PC-9 (cell line): ENCODE measurements around the gene DLGAP1. TPM values are rescaled to one million over a fixed set of nuclear protein-coding genes. Genes with fewer than 3 reads are reported as not detected.

Source experiments
- BruUV-seq: library from RNA; stranded (reverse); fragments of 400-500 nt; replicated peaks from 2 replicates; lab custom pipeline; 2021; lab: Mats Ljungman, UMichigan
- CTCF ChIA-PET: fragments of 300-600 bp; sonication (Branson Sonifier 250); formaldehyde crosslinking; loops from one replicate; lab custom pipeline; 2022; ENCODE audit warnings: antibody characterized with exemption; lab: Charles Lee
- POLR2A ChIA-PET: fragments of 300-600 bp; sonication (Branson Sonifier 250); formaldehyde crosslinking; loops from one replicate; lab custom pipeline; 2022; ENCODE audit warnings: antibody characterized with exemption; ENCODE audit not compliant: unreplicated experiment; lab: Charles Lee
- DNase-seq, 2 experiments: peaks; one replicate each; pipeline versions ENCODE4 v3.0.0 to v3.0.0-alpha.2; 2015 to 2022; ENCODE audit warnings: mixed read lengths in 1 of 2
- H2AFZ ChIP-seq: fragments of 200-600 bp; sonication (generic); 2 replicates; pipeline ENCODE4 v1.8.1; 2017; ENCODE audit warnings: antibody characterized with exemption
- H3F3A ChIP-seq: fragments of 200-600 bp; sonication (generic); 2 replicates; pipeline ENCODE4 v1.8.1; 2017; ENCODE audit warnings: antibody characterized with exemption, mild to moderate bottlenecking, low read depth; ENCODE audit not compliant: insufficient read depth
- H3K27ac ChIP-seq: fragments of 200-600 bp; sonication (generic); 2 replicates; pipeline ENCODE4 v1.6.1; 2016; ENCODE audit warnings: mixed run types
- H3K27me3 ChIP-seq: fragments of 200-600 bp; sonication (generic); 2 replicates; pipeline ENCODE4 v1.6.1; 2016; ENCODE audit warnings: low read depth, mixed run types; ENCODE audit not compliant: insufficient read depth
- H3K36me3 ChIP-seq: fragments of 200-600 bp; sonication (generic); 2 replicates; pipeline ENCODE4 v1.6.1; 2016; ENCODE audit warnings: low read depth, mixed run types
- H3K4me1 ChIP-seq: fragments of 200-600 bp; sonication (generic); replicated peaks from 2 replicates; pipeline ENCODE4 v1.6.1; 2016; ENCODE audit warnings: mixed run types; ENCODE audit not compliant: insufficient read depth
- H3K4me2 ChIP-seq: fragments of 200-600 bp; sonication (generic); 2 replicates; pipeline ENCODE4 v1.6.1; 2017; ENCODE audit warnings: mixed run types
- H3K4me3 ChIP-seq: fragments of 200-600 bp; sonication (generic); 2 replicates; pipeline ENCODE4 v1.6.1; 2016; ENCODE audit warnings: mixed run types
- H3K79me2 ChIP-seq: fragments of 200-600 bp; sonication (generic); 2 replicates; pipeline ENCODE4 v1.6.1; 2017; ENCODE audit warnings: low read depth, mixed run types
- H3K9me2 ChIP-seq: fragments of 200-600 bp; sonication (generic); 2 replicates; pipeline ENCODE4 v1.8.1; 2017; ENCODE audit warnings: mild to moderate bottlenecking; ENCODE audit not compliant: insufficient read depth
- H3K9me3 ChIP-seq: fragments of 200-600 bp; sonication (generic); 2 replicates; pipeline ENCODE4 v1.8.1; 2016; ENCODE audit warnings: low read depth; ENCODE audit not compliant: insufficient read depth
- H4K20me1 ChIP-seq: fragments of 200-600 bp; sonication (generic); 2 replicates; pipeline ENCODE4 v1.8.1; 2017; ENCODE audit not compliant: insufficient read depth
- CTCF ChIP-seq: fragments of 200-600 bp; sonication (generic); conservative IDR thresholded peaks from 2 replicates; pipeline ENCODE4 v1.6.1; 2017; ENCODE audit warnings: mixed run types, antibody characterized with exemption, mild to moderate bottlenecking, moderate library complexity
- EZH2 ChIP-seq: fragments of 200-600 bp; sonication (generic); IDR thresholded peaks from 2 replicates; pipeline ENCODE4 v1.8.0; 2017; ENCODE audit warnings: antibody characterized with exemption, low read depth
- intact Hi-C: fragments of 100-400 bp; cut with micrococcal nuclease; formaldehyde crosslinking; loops from one replicate; pipeline ENCODE4 v1.10.0; 2022; ENCODE audit not compliant: unreplicated experiment
- total RNA-seq: library from RNA; stranded (reverse); gene quantifications from 2 replicates; pipeline ENCODE4 v1.2.3, GENCODE V29; 2021

The DLGAP1 gene
- total RNA-seq, 1 experiment from 2014 or later = not detected

- Histone ChIP-seq H3K36me3 (no peaks in the 10 kb centered on the region), H3K4me1 (no peaks in the 10 kb centered on the region), H3K79me2 (no peaks in the 10 kb centered on the region), H3K27me3 (no peaks in the 10 kb centered on the region), H3K9me2 (no peaks in the 10 kb centered on the region), H3K4me2 (no peak overlapping the region), H3K4me3 (no peak overlapping the region), H4K20me1 (no peaks in the 10 kb centered on the region), H2AFZ (no peak overlapping the region), H3K9me3 (no peaks in the 10 kb centered on the region), H3K27ac (no peak overlapping the region), H3F3A (no peaks in the 10 kb centered on the region)
- TF ChIP-seq EZH2 (no peak), CTCF (no peak)
- BruUV-seq = no TSS peak
- CTCF ChIA-PET = no interaction called here
- DNase-seq = no peak
- POLR2A ChIA-PET = no interaction called here
- intact Hi-C loops = no loop called here
Observed at GRCh38 chr18:3911413-3911812, 543.7 kb downstream of the DLGAP1 start.

- BruUV-seq = no TSS peak
- POLR2A ChIA-PET = no interaction called here
- no peak overlapping the region for H3K27ac ChIP-seq
- H3K9me3 ChIP-seq = no peaks in the 10 kb centered on the region
- no peaks in the 10 kb centered on the region for H4K20me1 ChIP-seq
- no peak for DNase-seq
- no peaks in the 10 kb centered on the region for H3K4me1 ChIP-seq
- intact Hi-C loops = no loop called here
- no peaks in the 10 kb centered on the region for H3K36me3 ChIP-seq
- H3K4me3 ChIP-seq = no peak overlapping the region
- no peaks in the 10 kb centered on the region for H3K9me2 ChIP-seq
- TF ChIP-seq EZH2 = no peak
- no peak for TF ChIP-seq CTCF
- H3F3A ChIP-seq = no peaks in the 10 kb centered on the region
- no peak overlapping the region for H3K4me2 ChIP-seq
- CTCF ChIA-PET = no interaction called here
- no peaks in the 10 kb centered on the region for H3K27me3 ChIP-seq
- H3K79me2 ChIP-seq = no peaks in the 10 kb centered on the region
- no peak overlapping the region for H2AFZ ChIP-seq
Observed at GRCh38 chr18:3910512-3910911, 544.6 kb downstream of the DLGAP1 start.

GRCh38 chr18:3907955-3908354, 547.2 kb downstream of the DLGAP1 start:
- intact Hi-C loops = no loop called here
- TF ChIP-seq CTCF = no peak
- no peak for TF ChIP-seq EZH2
- no peaks in the 10 kb centered on the region for H3K27me3 ChIP-seq
- H3K4me3 ChIP-seq = no peak overlapping the region
- no peaks in the 10 kb centered on the region for H3K36me3 ChIP-seq
- H3K9me3 ChIP-seq = no peaks in the 10 kb centered on the region
- H3F3A ChIP-seq = no peaks in the 10 kb centered on the region
- H3K9me2 ChIP-seq = no peaks in the 10 kb centered on the region
- H3K27ac ChIP-seq = no peak overlapping the region
- H3K4me1 ChIP-seq = no peaks in the 10 kb centered on the region
- BruUV-seq = no TSS peak
- no peaks in the 10 kb centered on the region for H3K79me2 ChIP-seq
- no peak for DNase-seq
- H4K20me1 ChIP-seq = no peaks in the 10 kb centered on the region
- ChIA-PET POLR2A (no interaction called here), CTCF (no interaction called here)
- H2AFZ ChIP-seq = no peak overlapping the region
- H3K4me2 ChIP-seq = no peak overlapping the region
